GM19238 (cell line): ENCODE results near the gene LMBR1.
"Not testable (repeated sequence)": the region's sequence is repeated elsewhere in the genome, so short reads cannot be mapped to it uniquely, and the experiment has no call there.

Source experiments
- DNase-seq: peaks from one replicate; pipeline ENCODE4 v3.0.0; 2011; ENCODE audit warnings: low spot score; ENCODE audit not compliant: insufficient read length

Gene LMBR1

DNA sequence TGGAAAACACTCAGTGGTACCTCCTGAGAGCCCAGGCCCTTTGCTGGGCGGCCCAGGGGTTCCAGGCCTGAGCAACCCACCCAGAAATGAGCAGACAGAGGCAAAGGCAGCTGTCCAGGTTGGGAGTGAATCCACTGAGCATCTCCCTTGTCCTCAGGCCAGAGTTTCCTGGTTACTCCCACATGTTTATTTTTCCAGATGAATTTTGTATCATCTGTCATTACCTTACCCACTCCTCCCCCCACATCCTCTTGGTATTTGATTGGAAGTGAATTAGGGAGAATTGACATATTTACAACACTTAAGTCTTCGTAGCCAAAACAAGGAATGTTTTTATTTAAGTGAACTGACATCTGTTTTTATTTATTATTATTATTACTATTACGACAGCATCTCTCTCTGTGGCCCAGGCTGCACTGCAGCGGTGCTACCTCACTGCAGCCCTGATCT, 13.2 kb upstream of the LMBR1 start:
- no peak for DNase-seq

DNA sequence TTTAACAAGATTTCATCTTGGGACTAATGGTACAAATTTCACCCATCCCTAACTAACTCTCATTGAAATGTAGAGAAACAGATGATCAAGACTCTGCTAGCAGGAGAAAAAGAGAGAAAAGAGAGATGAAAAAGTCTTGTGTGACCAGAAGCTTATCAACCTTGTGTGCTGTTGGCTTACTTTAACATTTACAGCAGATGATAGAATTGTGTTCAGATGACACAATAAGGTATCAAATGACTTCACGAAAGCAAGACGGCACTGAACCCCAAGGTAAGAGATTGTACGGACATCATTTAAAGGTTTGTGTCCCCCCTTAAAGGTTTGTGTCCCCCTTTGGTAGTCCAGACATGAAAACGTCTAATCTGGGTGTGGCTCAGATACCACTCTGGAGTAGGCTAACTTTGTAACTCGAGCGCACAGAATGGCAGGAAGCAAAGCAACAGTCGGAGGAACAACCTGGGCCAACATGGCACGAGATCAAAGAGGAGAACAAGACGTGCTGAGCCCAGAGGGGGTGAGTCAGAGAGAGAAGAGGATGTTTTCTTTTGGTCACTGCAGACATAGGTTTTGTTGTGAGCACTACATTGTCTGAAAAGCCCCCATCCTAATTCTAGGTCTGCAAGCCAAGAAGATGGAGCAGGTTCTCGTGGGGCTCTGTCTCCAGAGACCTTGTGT, 10.4 kb upstream of the LMBR1 start:
- no peak for DNase-seq

DNA sequence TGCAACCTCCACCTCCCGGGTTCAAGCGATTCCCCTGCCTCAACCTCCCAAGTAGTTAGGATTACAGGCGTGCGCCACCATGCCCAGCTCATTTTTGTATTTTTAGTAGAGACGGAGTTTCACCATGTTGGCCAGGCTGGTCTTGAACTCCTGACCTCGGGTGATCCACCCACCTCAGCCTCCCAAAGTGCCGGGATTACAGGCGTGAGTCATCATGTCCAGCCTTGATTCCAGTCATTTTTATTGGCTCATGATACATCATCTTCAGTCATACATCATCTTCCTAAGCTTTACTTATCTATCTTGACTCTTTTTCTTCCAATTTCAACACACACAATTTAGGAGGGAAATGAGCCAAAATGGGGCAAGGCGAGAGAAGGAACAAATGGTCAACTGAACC, 7.1 kb upstream of the LMBR1 start:
- DNase-seq = not testable (repeated sequence)

DNA sequence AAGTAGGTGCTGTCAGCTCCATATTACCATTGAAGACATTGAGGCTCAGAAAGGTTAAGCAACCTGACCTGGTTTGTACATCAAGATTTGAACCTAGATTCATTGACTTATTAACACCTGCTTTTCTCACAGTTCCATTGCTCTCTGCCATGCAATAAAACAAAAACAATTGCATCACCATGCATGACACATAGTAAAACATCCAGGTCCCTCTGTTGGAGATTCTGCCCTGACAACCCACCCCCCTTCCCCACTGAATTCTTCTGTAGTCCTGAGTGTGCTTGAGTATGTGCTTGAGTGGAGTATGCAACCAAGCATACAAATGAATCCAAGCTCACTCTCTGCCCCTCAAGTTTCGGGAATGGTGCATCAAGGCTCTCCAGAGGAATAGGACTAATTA, 6.0 kb upstream of the LMBR1 start:
- DNase-seq = no peak

DNA sequence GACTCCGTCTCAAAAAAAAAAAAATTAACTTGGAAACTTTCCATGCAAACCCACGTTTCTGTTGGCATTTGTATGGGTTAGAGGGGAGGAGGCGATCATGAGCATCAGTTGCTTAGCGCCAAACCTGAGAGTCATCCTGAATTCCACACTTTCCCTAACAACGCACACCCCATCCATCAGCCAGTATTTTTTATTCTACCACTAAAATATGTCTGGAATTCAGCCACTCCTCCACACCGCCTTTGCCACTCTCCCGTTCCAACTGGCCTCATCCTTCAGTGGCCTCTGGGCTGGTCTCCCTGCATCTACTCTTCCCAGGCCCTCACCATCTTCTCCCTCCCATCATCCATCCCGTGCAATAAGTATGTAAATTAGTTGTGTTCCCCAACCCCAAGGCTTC, 4.7 kb upstream of the LMBR1 start:
- no peak for DNase-seq

DNA sequence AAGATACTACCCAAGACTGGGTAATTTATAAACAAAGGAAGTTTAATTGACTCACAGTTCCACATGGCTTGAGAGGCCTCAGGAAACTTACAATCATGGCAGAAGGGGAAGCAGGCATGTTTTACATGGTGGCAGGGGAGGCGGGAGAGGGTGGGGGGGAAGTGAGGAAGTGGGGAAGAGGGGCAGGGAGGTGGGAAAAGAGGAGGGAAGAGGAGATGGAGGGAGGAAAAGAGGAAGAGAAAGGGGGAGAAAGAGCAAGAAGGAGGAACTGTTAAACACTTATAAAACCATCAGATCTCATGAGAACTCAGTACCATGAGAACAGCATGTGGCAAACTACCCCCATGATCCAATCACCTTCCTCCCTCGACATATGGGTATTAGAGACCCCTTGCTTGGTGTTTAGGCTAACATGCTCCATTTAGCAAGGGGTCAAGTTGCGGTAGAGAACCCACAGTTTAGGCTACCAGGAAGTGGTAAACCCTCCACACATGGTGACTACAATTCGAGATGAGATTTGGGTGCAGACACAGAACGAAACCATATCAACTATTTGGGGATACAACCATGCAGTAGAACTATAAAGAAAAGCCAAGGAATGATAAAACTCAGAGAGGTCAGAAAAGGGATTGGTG, 3.5 kb upstream of the LMBR1 start:
- no peak for DNase-seq

DNA sequence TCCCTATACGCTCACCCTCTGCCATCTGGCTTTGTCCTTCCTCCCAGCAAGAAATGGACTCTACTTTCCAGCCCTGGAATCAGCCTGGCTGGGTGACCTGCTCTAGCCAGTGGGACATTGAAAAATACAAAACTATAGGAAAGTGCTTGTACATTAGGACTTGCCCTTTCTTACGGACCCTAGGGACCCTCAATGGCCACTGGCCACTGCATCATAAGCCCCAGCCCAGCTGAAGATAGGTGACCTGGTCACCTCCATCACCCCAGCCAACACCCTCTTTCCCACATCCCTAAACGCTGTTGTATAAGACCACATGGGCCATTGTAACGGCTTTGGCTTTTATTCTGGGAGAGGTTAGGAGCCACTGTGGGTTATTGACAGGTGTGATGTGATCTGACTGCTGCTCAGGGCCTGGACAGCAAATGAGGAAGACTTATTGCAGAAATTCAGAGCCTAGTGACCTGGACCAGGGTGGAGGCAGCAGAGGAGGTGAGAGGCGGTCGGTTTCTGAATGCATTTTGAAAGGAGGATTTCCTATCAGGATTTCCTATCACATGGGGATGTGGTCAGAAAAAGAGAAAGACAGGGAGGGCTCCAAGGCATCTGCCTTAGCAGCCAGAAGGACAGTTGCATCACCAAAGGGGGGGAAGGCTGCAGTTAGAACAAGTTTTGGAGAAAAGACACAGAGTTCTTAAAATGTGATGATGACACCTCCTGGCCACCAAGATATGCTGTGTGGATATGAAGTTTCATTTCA, 2.2 kb upstream of the LMBR1 start:
- DNase-seq = no peak

DNA sequence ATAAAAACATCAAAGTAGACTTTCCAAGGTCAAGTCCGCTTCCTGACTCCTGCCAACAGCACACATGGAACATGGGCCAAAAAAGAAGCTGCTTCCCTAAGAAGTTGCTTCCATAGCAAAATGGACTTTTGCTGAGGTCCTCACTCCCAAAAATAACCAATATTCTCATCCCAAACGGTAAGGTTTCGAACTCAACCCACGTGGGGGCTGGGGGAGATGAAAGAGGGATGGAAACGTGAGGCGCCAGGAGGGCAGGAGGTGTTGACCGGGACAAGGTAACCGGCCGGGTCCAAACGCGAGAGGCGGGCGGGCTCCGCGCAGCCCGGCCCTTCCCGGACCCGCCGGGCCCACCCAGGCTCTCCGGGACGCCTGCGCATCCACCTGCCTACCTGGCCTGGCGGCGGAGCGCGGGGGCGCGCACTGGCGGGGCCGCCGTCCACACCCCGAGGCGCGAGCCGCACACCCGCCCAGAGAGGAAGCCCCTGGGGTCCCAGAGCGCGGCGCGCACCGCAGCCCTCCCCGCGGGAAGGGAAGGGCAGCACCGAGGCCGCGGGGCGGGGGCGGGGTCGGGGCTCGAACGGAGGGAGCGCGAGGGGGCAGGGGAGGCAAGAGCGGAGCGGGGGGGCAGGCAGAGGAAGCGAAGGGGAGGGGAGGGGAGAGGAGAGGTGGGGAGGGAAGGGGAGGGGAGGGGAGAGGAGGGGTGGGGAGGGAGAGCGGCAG, 742 bp downstream of the LMBR1 start:
- peak; percentile 40 for DNase-seq

DNA sequence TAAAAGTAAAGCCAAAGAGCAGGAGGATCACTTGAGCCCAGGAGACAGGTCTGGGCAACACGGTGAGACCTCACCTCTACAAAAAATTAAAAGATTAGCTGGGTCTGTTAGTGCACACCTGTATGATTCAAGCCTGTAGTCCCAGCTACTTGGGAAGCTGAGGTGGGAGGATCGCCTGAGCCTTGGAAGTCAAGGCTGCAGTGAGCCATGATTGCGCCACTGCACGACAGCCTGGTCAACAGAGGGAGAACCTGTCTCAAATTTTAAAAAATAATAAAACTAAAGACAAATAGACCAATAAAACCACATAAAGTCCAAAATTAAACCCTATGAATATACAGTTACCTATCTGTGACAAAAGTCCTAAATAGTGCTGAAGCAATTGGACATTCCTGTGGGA, 3.2 kb downstream of the LMBR1 start:
- no peak for DNase-seq

DNA sequence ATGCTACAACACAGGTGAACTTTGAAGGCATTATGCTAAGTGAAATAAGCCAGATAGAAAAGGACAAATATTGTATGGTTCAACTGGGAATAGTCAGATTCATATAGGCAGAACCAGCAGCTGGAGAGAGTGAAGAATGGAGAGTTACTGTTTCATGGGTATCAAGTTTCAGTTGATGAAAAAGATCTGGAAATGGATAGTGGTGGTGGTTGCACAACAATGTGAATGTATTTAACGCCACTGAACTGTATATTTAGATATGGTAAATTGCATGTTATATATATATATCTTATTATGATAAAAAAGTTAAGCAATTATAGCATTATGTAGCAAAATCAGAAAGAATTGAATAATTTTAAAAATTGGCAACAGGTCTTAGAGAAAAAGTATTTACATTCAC, 3.9 kb downstream of the LMBR1 start:
- no peak for DNase-seq

DNA sequence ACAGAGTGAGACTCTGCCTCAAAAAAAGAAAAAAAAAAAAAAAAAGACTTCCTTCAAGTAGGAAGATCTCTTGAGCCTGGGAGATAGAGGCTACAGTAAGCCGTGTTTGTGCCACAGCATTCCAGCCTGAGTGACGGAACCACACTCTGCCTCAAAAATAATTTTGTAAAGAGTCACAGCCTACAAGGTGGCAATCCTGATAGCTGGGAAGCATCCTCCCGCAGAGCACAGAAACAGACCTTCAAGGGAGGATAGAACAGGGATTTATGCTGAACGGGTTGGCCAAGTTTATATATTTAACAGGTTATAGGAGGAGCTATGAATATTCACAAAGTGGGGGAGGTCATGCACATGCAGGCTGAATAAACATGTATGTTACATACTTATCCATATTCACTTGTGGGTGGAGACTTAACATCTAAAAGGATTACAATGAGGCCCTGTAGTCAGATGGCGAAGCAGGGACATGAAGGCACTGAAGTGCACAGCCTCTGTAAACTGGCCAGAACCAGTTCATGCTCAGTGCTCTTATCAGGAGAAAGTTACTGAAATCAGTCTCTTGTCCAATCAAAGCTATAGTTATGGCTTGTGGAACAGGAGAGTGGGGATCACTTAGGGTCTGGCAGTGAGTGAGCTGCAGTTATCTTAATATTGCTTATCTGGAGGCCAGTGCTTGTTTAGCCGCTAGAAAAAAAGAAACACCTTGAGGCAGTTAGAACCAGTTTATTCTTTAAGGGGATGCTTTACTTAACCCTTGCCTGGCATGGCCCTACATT, 6.8 kb downstream of the LMBR1 start:
- DNase-seq = no peak

DNA sequence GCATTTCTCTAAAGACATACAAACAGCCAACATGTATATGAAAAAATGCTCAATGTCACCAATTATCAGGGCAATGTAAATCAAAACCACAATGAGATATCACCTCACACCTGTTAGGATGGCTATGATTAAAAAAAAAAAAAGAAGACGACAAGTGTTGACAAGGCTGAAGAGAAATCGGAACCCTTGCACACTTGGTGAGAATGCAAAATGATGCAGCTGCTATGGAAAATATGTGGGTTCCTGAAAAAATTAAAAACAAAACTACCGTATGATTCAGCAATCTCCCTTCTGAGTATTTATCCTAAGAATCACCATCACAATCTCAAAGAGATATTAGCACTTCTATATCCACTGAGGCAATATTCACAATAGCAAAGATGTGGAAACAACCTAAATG, 11.3 kb downstream of the LMBR1 start:
- DNase-seq = no peak

DNA sequence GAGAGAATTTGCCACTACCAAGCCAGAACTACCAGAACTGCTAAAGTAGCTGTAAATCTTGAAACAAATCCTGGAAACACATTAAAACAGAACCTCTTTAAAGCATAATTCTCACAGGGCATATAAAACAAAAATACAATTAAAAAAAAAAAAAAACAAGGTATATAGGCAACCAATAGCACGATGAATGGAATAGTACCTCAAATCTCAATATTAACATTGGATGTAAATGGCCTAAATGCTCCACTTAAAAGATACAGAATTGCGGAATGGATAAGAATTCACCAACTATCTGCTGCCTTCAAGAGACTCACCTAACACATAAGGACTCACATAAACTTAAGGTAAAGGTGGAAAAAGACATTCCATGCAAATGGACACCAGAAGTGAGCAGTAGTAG, 17.2 kb downstream of the LMBR1 start:
- DNase-seq = no peak

DNA sequence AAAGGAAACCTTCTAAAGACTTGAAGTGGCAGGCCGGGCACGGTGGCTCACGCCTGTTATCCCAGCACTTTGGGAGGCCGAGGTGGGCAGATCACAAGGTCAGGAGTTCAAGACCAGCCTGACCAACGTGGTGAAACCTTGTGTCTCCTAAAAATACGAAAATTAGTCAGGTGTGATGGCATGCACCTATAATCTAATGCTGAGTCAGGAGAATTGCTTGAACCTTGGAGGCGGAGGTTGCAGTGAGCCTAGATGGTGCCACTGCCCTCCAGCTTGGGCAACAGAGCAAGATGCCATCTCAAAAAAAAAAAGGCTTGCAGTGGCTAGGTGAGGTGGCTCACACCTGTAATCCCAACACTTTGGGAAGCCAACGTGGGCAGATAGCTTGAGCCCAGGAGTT, 24.6 kb downstream of the LMBR1 start:
- not testable (repeated sequence) for DNase-seq

DNA sequence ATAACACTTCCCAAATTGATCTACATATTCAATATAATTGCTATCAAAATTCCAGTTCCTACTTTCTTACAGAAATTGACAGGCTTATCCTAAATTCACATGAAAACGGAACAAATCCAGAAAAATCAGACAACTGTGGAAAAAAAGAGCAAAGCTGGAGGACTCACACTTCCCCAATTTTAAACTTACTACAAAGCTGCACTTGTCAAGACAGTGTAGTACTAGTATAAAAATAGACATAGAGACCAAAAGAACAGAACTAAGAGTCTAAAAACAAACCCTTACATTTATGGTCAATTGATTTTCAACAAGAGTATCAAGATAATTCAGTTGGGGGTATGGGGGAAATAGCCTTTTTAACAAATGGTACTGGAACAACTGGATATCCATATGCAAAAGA, 27.5 kb downstream of the LMBR1 start:
- DNase-seq = no peak

DNA sequence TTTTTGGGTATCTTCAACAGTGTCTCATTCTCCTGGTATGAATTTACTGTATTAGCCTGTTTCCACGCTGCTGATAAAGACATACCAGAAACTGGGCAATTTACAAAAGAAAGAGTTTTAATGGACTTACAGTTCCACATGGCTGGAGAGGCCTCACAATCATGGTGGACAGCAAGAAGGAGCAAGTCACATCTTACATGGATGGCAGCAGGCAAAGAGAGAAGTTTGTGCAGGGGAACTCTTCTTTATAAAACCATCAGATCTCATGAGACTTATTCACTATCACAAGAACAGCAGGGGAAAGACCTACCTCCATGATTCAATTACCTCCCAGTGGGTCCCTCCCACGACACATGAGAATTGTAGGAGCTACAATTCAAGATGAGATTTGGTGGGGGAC, 31.0 kb downstream of the LMBR1 start:
- DNase-seq = not testable (repeated sequence)

DNA sequence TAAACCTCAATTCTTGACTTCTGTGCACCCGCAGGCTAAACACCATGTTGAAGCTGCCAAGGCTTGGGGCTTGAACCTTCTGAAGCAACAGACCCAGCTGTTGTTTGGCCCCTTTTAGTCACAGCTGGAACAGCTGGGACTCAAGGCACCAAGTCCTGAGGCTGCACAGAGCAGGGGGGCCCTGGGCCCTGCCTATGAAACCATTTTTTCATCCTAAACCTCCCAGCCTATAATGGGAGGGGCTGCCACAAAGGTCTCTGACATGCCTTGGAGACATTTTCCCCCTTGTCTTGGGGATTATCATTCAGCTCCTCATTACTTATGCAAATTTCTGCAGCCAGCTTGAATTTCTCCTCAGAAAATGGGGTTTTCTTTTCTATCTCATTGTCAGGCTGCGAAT, 31.8 kb downstream of the LMBR1 start:
- DNase-seq = no peak

DNA sequence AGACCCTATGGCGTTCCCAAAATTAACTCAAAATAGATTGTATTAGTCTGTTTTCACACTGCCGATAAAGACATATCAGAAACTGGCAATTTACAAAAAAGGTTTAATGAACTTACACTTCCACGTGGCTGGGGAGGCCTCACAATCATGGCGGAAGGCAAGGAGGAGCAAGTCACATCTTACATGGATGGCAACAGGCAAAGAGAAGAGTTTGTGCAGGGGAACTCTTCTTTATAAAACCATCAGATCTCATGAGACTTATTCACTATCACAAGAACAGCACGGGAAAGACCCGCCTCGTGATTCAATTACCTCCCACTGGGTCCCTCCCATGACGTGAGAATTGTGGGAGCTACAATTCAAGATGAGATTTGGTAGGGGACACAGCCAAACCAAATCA, 32.9 kb downstream of the LMBR1 start:
- not testable (repeated sequence) for DNase-seq

DNA sequence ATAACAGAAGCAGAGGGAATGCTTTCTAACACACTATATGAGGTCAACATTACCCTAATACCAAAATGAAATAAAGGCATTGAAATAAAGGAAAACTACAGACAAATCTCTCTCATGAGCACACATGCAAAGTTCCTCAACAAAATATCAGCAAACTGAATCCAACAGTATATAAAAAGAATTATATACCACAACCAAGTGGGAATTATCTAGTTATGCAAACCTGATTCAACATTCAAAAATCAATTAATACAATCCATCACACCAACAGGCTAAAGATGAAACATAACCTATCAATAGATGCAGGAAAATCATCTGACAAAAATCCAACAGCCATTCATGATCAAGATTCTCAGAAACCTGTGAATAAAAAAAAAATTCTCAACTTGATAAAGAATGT, 34.5 kb downstream of the LMBR1 start:
- no peak for DNase-seq

DNA sequence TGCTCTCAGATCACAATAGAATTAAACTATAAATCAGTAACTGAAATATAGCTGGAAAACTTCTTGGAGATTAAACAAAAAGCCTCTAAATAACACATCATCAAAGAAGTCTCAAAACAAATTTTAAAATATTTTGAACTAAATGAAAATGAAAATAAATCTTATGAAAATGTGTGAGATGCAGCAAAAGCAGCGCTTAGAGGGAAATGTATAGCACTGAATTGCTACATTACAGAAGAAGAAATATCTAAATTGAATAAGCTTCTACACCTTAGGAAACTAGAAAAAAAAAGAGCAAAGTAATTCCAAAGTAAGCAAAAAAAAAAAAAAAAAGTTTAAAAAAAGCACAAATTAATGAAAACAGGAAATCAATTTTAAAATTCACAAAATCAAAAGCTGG, 35.2 kb downstream of the LMBR1 start:
- DNase-seq = no peak

DNA sequence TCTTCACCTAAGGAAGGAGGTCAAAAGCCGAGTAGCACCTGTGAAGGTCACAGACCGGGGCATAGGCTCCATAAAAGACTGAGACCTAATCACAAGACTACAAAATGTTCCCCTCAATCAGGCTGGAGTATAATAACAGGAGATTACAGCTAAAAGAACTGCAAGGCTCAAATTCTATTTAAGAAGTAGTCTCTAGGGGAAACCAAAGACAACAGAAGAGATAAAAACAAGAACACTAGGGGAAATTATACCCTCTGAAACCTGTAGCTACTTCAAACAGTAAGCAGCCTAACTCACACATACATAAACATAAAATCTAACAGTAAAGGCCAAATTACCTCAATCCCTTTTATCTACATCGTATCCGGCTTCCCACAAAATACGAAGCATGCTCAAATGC, 38.3 kb downstream of the LMBR1 start:
- no peak for DNase-seq
